ENCODE results near the gene MR1. TPM values are rescaled to one million over a fixed set of nuclear protein-coding genes. Genes with fewer than 3 reads are reported as not detected.

The MR1 gene
- polyA plus RNA-seq, 3 donors from 2014 or later: 45.0 to 62.7 (median 54.1) TPM

GRCh38 chr1:181083842-181084605, 50.2 kb downstream of the MR1 start:
- peaks cover 0 to 4% (median 3%) of the 10 kb centered on the region in 3 donors for H3K36me3 Mint-ChIP-seq
- H3K9me3 Mint-ChIP-seq: peaks cover 0 to 2% (median 0%) of the 10 kb centered on the region in 6 donors
- peak; percentile 52 to 63 (median 58) for DNase-seq
- peak overlapping the region in 1 of 6 donors; percentile 7 for H3K27ac Mint-ChIP-seq
- peaks cover 17 to 19% of the 10 kb centered on the region in 2 donors for H3K4me1 Mint-ChIP-seq
- peak overlapping the region in 1 of 5 donors; percentile 8 for H3K4me3 Mint-ChIP-seq
- peaks cover 5 to 16% (median 8%) of the 10 kb centered on the region in 3 donors for H3K27me3 Mint-ChIP-seq (ENCODE audit: low read depth in 3 of 3)

GRCh38 chr1:181084606-181084969, 50.8 kb downstream of the MR1 start:
- Mint-ChIP-seq H3K4me1 (peaks cover 17 to 19% of the 10 kb centered on the region in 2 donors), H3K9me3 (peaks cover 0 to 2% (median 0%) of the 10 kb centered on the region in 6 donors), H3K36me3 (peaks cover 0 to 4% (median 3%) of the 10 kb centered on the region in 3 donors), H3K27ac (peak overlapping the region in 1 of 6 donors; percentile 7), H3K4me3 (peak overlapping the region in 1 of 5 donors; percentile 8), H3K27me3 (ENCODE audit: low read depth in 3 of 3) (peaks cover 7 to 14% (median 11%) of the 10 kb centered on the region in 3 donors)
- DNase-seq: no peak

- Mint-ChIP-seq H3K27ac (peak overlapping the region in 1 of 6 donors; percentile 15), H3K4me3 (no peak overlapping the region), H3K9me3 (peaks cover 0 to 2% (median 0%) of the 10 kb centered on the region in 6 donors), H3K36me3 (peaks cover 0 to 4% (median 3%) of the 10 kb centered on the region in 3 donors), H3K4me1 (peaks cover 26 to 33% of the 10 kb centered on the region in 2 donors), H3K27me3 (ENCODE audit: low read depth in 3 of 3) (peaks cover 19 to 24% (median 21%) of the 10 kb centered on the region in 3 donors)
- DNase-seq: no peak
These were observed 52.3 kb downstream of the MR1 start for GRCh38 chr1:181086091-181086490.

- DNase-seq: no peak
- peaks cover 34 to 42% of the 10 kb centered on the region in 2 donors for H3K4me1 Mint-ChIP-seq
- peaks cover 19 to 24% (median 21%) of the 10 kb centered on the region in 3 donors for H3K27me3 Mint-ChIP-seq (ENCODE audit: low read depth in 3 of 3)
- peaks cover 0 to 4% (median 4%) of the 10 kb centered on the region in 3 donors for H3K36me3 Mint-ChIP-seq
- peak overlapping the region in 1 of 5 donors; percentile 30 for H3K4me3 Mint-ChIP-seq
- H3K9me3 Mint-ChIP-seq: peaks cover 0 to 2% (median 0%) of the 10 kb centered on the region in 6 donors
- H3K27ac Mint-ChIP-seq: no peak overlapping the region
These were observed 53.1 kb downstream of the MR1 start for GRCh38 chr1:181086926-181087325.

- Mint-ChIP-seq H3K36me3 (peaks cover 0 to 7% (median 4%) of the 10 kb centered on the region in 3 donors), H3K4me3 (peak overlapping the region; percentile 36 to 99 (median 98)), H3K9me3 (peaks cover 0 to 2% (median 0%) of the 10 kb centered on the region in 6 donors), H3K4me1 (peaks cover 38 to 47% of the 10 kb centered on the region in 2 donors), H3K27ac (peak overlapping the region in 2 of 6 donors; percentile 57 to 99), H3K27me3 (ENCODE audit: low read depth in 3 of 3) (peaks cover 20 to 24% (median 21%) of the 10 kb centered on the region in 3 donors)
- DNase-seq: no peak
These were observed 53.7 kb downstream of the MR1 start for GRCh38 chr1:181087400-181087901.

- peak within 1 kb of the TSS; percentile 98 to 100 (median 99) for H3K27ac Mint-ChIP-seq
- H3K4me3 Mint-ChIP-seq: peak within 1 kb of the TSS; percentile 99 to 100 (median 100)
- peaks cover 21 to 24% (median 22%) of the 10 kb centered on the region in 3 donors for H3K27me3 Mint-ChIP-seq (ENCODE audit: low read depth in 3 of 3)
- no peaks in the 10 kb centered on the region for H3K9me3 Mint-ChIP-seq
- peaks cover 47 to 56% of the 10 kb centered on the region in 2 donors for H3K4me1 Mint-ChIP-seq
- peak; percentile 95 to 97 (median 96) for DNase-seq
- H3K36me3 Mint-ChIP-seq: peaks cover 0 to 11% (median 4%) of the 10 kb centered on the region in 3 donors
These were observed 54.6 kb downstream of the MR1 start, which contains the start of gene IER5 for GRCh38 chr1:181088079-181089016. Gene IER5 (plus strand): TSS chr1:181088700. CDS start chr1:181088903, 203 bp downstream.

GRCh38 chr1:181089017-181089675, 55.4 kb downstream of the MR1 start:
- peaks cover 0 to 11% (median 4%) of the 10 kb centered on the region in 3 donors for H3K36me3 Mint-ChIP-seq
- peak overlapping the region; percentile 99 to 100 (median 100) for H3K4me3 Mint-ChIP-seq
- H3K27me3 Mint-ChIP-seq (ENCODE audit: low read depth in 3 of 3): peaks cover 21 to 24% (median 22%) of the 10 kb centered on the region in 3 donors
- no peaks in the 10 kb centered on the region for H3K9me3 Mint-ChIP-seq
- peak; percentile 48 to 63 (median 57) for DNase-seq
- H3K27ac Mint-ChIP-seq: peak overlapping the region; percentile 98 to 100 (median 99)
- peaks cover 49 to 60% of the 10 kb centered on the region in 2 donors for H3K4me1 Mint-ChIP-seq

- Mint-ChIP-seq H3K4me1 (peaks cover 48 to 60% of the 10 kb centered on the region in 2 donors), H3K4me3 (peak overlapping the region; percentile 93 to 100 (median 100)), H3K9me3 (no peaks in the 10 kb centered on the region), H3K27ac (peak overlapping the region; percentile 97 to 100 (median 99)), H3K36me3 (peaks cover 4 to 18% (median 7%) of the 10 kb centered on the region in 3 donors), H3K27me3 (ENCODE audit: low read depth in 3 of 3) (peaks cover 21 to 24% (median 24%) of the 10 kb centered on the region in 3 donors)
- peak; percentile 80 to 86 (median 81) for DNase-seq
These were observed 56.1 kb downstream of the MR1 start for GRCh38 chr1:181089676-181090544.

GRCh38 chr1:181090641-181091126, 56.9 kb downstream of the MR1 start:
- H3K4me1 Mint-ChIP-seq: peaks cover 48 to 60% of the 10 kb centered on the region in 2 donors
- DNase-seq: peak in 1 of 3 donors; percentile 26
- no peaks in the 10 kb centered on the region for H3K9me3 Mint-ChIP-seq
- peak overlapping the region; percentile 97 to 100 (median 99) for H3K27ac Mint-ChIP-seq
- peak overlapping the region; percentile 93 to 100 (median 100) for H3K4me3 Mint-ChIP-seq
- H3K27me3 Mint-ChIP-seq (ENCODE audit: low read depth in 3 of 3): peaks cover 21 to 24% (median 24%) of the 10 kb centered on the region in 3 donors
- peaks cover 4 to 22% (median 7%) of the 10 kb centered on the region in 3 donors for H3K36me3 Mint-ChIP-seq

GRCh38 chr1:181091309-181092040, 57.7 kb downstream of the MR1 start:
- Mint-ChIP-seq H3K4me3 (peak overlapping the region; percentile 93 to 100 (median 100)), H3K36me3 (peaks cover 4 to 22% (median 7%) of the 10 kb centered on the region in 3 donors), H3K27ac (peak overlapping the region; percentile 97 to 100 (median 99)), H3K9me3 (no peaks in the 10 kb centered on the region), H3K27me3 (ENCODE audit: low read depth in 3 of 3) (peaks cover 21 to 24% (median 24%) of the 10 kb centered on the region in 3 donors), H3K4me1 (peaks cover 49 to 60% of the 10 kb centered on the region in 2 donors)
- no peak for DNase-seq

- Mint-ChIP-seq H3K9me3 (no peaks in the 10 kb centered on the region), H3K4me1 (peaks cover 49 to 60% of the 10 kb centered on the region in 2 donors), H3K27me3 (ENCODE audit: low read depth in 3 of 3) (peaks cover 21 to 24% (median 24%) of the 10 kb centered on the region in 3 donors), H3K4me3 (peak overlapping the region; percentile 46 to 100 (median 93)), H3K36me3 (peaks cover 4 to 22% (median 7%) of the 10 kb centered on the region in 3 donors), H3K27ac (peak overlapping the region; percentile 20 to 100 (median 92))
- no peak for DNase-seq
These were observed 58.3 kb downstream of the MR1 start for GRCh38 chr1:181092056-181092455.

Data from immature natural killer cell (primary cell).